ENCODE results near the gene NR1D2. TPM values are rescaled to one million over a fixed set of nuclear protein-coding genes. Genes with fewer than 3 reads are reported as not detected.

Gene NR1D2
- total and polyA plus RNA-seq, 11 donors = 5.6 to 62.1 (median 27.4) TPM

GRCh38 chr3:23964537-23965235, 19.6 kb downstream of the NR1D2 start:
- Histone ChIP-seq H3K4me1 (peaks cover 0 to 45% (median 7%) of the 10 kb centered on the region in 12 donors), H3K27ac (no peak overlapping the region), H3K36me3 (peaks cover 0 to 100% (median 96%) of the 10 kb centered on the region in 9 donors), H3K27me3 (no peaks in the 10 kb centered on the region), H3K4me3 (no peak overlapping the region), H3K9me3 (no peaks in the 10 kb centered on the region)
- DNase-seq (no peak), ATAC-seq (no peak)
- TF ChIP-seq CTCF (IDR thresholded peaks at IDR 0.05) (no peak), POLR2A (IDR thresholded peaks at IDR 0.05) (no peak)
- intact Hi-C loops (cut with DNase I) = no loop called here
- 87 to 92% (median 89%) methylated on average over 3 of the region's 3 CpGs for WGBS, 4 donors

DNA sequence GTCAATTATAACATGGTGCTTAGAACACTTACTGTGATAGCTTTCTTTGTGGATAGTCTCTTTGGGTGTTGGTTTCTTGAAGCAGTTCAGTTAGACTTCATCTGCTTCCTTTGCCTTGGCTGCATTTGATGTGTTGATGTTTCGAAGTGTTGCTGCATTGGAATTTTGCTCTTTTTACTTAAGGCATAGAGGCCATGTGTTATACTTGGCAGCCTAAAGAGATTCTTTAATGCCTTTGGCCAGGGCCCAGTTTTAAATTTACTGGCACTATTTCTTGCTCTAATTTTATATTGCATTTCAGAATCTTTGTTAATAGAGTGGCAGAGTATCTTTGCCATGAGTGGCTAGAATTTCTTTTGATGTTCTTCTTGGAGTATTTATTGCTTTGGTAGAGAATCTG, 21.2 kb downstream of the NR1D2 start:
- WGBS, 4 donors = 65 to 79% (median 67%) methylated on average over 1 of the region's 1 CpG
- Histone ChIP-seq H3K36me3 (peaks cover 0 to 100% (median 97%) of the 10 kb centered on the region in 9 donors), H3K4me3 (no peak overlapping the region), H3K4me1 (peaks cover 0 to 46% (median 6%) of the 10 kb centered on the region in 12 donors), H3K9me3 (no peaks in the 10 kb centered on the region), H3K27ac (no peak overlapping the region), H3K27me3 (no peaks in the 10 kb centered on the region)
- no peak for ATAC-seq
- DNase-seq = no peak
- intact Hi-C loops (cut with DNase I) = no loop called here
- TF ChIP-seq CTCF (IDR thresholded peaks at IDR 0.05) (no peak), POLR2A (IDR thresholded peaks at IDR 0.05) (no peak)

DNA sequence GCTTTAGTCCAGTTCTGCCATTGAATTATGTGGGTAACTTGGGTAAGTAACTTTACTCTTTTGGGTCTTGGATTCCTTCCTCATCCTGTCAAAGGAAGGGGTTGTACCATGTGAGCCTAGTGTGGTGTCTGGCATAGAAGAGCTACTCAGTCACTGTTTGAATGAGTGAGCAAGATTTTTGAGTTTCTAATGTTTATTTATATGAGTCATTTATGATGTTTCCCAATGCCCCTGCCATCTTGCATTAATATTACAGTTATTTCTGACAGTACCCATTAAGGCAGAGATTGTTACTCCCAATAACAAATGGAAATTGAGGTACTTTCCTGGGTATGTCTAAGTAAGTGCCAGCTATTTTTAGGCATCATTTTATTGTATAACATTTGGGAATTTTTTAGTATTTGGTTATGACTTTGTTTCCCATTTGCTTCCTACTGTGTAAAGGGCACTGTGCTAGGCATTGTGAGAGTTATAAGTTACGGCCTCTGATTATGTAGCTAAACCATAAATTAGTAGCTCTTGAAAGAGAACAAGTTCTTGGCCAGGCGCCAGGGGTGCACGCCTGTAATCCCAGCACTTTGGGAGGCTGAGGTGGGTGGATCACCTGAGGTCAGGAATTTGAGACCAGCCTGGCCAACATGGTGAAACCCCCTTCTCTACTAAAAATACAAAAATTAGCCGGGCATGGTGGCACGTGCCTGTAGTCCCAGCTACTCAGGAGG, 23.5 kb downstream of the NR1D2 start:
- no peak for TF ChIP-seq POLR2A (IDR thresholded peaks at IDR 0.05)
- Histone ChIP-seq H3K4me1 (peaks cover 0 to 41% (median 6%) of the 10 kb centered on the region in 12 donors), H3K36me3 (peaks cover 0 to 100% (median 76%) of the 10 kb centered on the region in 9 donors), H3K4me3 (no peak overlapping the region), H3K9me3 (no peaks in the 10 kb centered on the region), H3K27ac (no peak overlapping the region), H3K27me3 (no peaks in the 10 kb centered on the region)
- intact Hi-C loops (cut with DNase I) = no loop called here
- DNase-seq (no peak), ATAC-seq (no peak)
- 62 to 74% (median 67%) methylated on average over 5 of the region's 5 CpGs for WGBS, 4 donors

- no peak for TF ChIP-seq CTCF (IDR thresholded peaks at IDR 0.05)
- no peak for TF ChIP-seq POLR2A (IDR thresholded peaks at IDR 0.05)
- Histone ChIP-seq H3K9me3 (no peaks in the 10 kb centered on the region), H3K27me3 (no peaks in the 10 kb centered on the region), H3K4me3 (no peak overlapping the region), H3K27ac (no peak overlapping the region), H3K36me3 (peaks cover 0 to 100% (median 78%) of the 10 kb centered on the region in 9 donors), H3K4me1 (peaks cover 0 to 35% (median 6%) of the 10 kb centered on the region in 12 donors)
- no peak for ATAC-seq
- intact Hi-C loops (cut with DNase I) = no loop called here
- no peak for DNase-seq
- WGBS, 4 donors = 89 to 95% (median 93%) methylated on average over 4 of the region's 4 CpGs
Measured at GRCh38 chr3:23969393-23969792, 24.3 kb downstream of the NR1D2 start.
